H9 (cell line): ENCODE data around the gene CWC27. TPM values are rescaled to one million over a fixed set of nuclear protein-coding genes. Genes with fewer than 3 reads are reported as not detected.

Source experiments
- DNase-seq: peaks from one replicate; pipeline ENCODE4 v3.0.0-alpha.2; 2017
- H2AFZ ChIP-seq: one replicate; pipeline ENCODE4 v1.6.1; 2013; ENCODE audit warnings: mild to moderate bottlenecking, low read length, control low read depth, moderate library complexity
- H2AK5ac ChIP-seq: 2 replicates; pipeline ENCODE4 v1.6.1; 2013; ENCODE audit warnings: low read length, control low read depth, mixed read lengths; ENCODE audit not compliant: insufficient read length
- H2BK120ac ChIP-seq: one replicate; pipeline ENCODE4 v1.6.1; 2013; ENCODE audit warnings: low read depth, mild to moderate bottlenecking, low read length, control low read depth, inconsistent platforms; ENCODE audit not compliant: poor library complexity, severe bottlenecking
- H2BK12ac ChIP-seq: 2 replicates; pipeline ENCODE4 v1.6.1; 2013; ENCODE audit warnings: low read length, control low read depth, mixed read lengths, low read depth; ENCODE audit not compliant: insufficient read length
- H2BK15ac ChIP-seq: 2 replicates; pipeline ENCODE4 v1.6.1; 2013; ENCODE audit warnings: low read depth, low read length, control low read depth
- H2BK20ac ChIP-seq: one replicate; pipeline ENCODE4 v1.6.1; 2013; ENCODE audit warnings: low read depth, mild to moderate bottlenecking, low read length, control low read depth, inconsistent platforms; ENCODE audit not compliant: poor library complexity, severe bottlenecking
- H2BK5ac ChIP-seq: 2 replicates; pipeline ENCODE4 v1.6.1; 2013; ENCODE audit warnings: low read length, control low read depth, mixed read lengths; ENCODE audit not compliant: insufficient read length
- H3K14ac ChIP-seq: 2 replicates; pipeline ENCODE4 v1.6.1; 2013; ENCODE audit warnings: low read length, control low read depth; ENCODE audit not compliant: insufficient read depth
- H3K18ac ChIP-seq: 2 replicates; pipeline ENCODE4 v1.6.1; 2013; ENCODE audit warnings: low read depth, mild to moderate bottlenecking, mixed read lengths, low read length, control low read depth; ENCODE audit not compliant: insufficient read length
- H3K23ac ChIP-seq: 2 replicates; pipeline ENCODE4 v1.6.1; 2013; ENCODE audit warnings: low read length, control low read depth, mixed read lengths, low read depth; ENCODE audit not compliant: insufficient read length
- H3K23me2 ChIP-seq: 2 replicates; pipeline ENCODE4 v1.6.1; 2013; ENCODE audit warnings: low read depth, mild to moderate bottlenecking, mixed read lengths, low read length, control low read depth; ENCODE audit not compliant: insufficient read length, poor library complexity, severe bottlenecking
- H3K27ac ChIP-seq: 2 replicates; pipeline ENCODE4 v1.5.1; 2013; ENCODE audit warnings: low read length, control low read depth, mixed read lengths, low read depth; ENCODE audit not compliant: insufficient read length
- H3K27me3 ChIP-seq: 2 replicates; pipeline ENCODE4 v1.6.1; 2013; ENCODE audit warnings: low read length, control low read depth, inconsistent platforms; ENCODE audit not compliant: insufficient read depth
- H3K4ac ChIP-seq: 2 replicates; pipeline ENCODE4 v1.6.1; 2013; ENCODE audit warnings: low read depth, mild to moderate bottlenecking, control low read depth, inconsistent platforms, low read length, moderate library complexity
- H3K4me1 ChIP-seq: 2 replicates; pipeline ENCODE4 v1.6.1; 2013; ENCODE audit warnings: low read length, control low read depth, inconsistent platforms; ENCODE audit not compliant: insufficient read depth
- H3K4me2 ChIP-seq: 2 replicates; pipeline ENCODE4 v1.6.1; 2013; ENCODE audit warnings: low read length, control low read depth, mixed read lengths; ENCODE audit not compliant: insufficient read length, insufficient read depth
- H3K56ac ChIP-seq: 2 replicates; pipeline ENCODE4 v1.6.1; 2013; ENCODE audit warnings: low read depth, mild to moderate bottlenecking, mixed read lengths, low read length, control low read depth; ENCODE audit not compliant: insufficient read length
- H3K79me1 ChIP-seq: 2 replicates; pipeline ENCODE4 v1.6.1; 2013; ENCODE audit warnings: low read depth, mild to moderate bottlenecking, moderate library complexity, low read length, control low read depth, inconsistent platforms; ENCODE audit not compliant: insufficient read depth, poor library complexity, severe bottlenecking
- H3K79me2 ChIP-seq: 2 replicates; pipeline ENCODE4 v1.6.1; 2013; ENCODE audit warnings: low read length, control low read depth, inconsistent platforms; ENCODE audit not compliant: insufficient read depth
- H3K9ac ChIP-seq: 2 replicates; pipeline ENCODE4 v1.6.1; 2013; ENCODE audit warnings: low read length, control low read depth, mixed read lengths; ENCODE audit not compliant: insufficient read length; ENCODE audit errors: extremely low read depth
- H3K9me3 ChIP-seq: one replicate; pipeline ENCODE4 v1.6.1; 2013; ENCODE audit warnings: low read depth, low read length, inconsistent platforms; ENCODE audit not compliant: control insufficient read depth
- H3T11ph ChIP-seq: one replicate; pipeline ENCODE4 v1.6.1; 2013; ENCODE audit warnings: mild to moderate bottlenecking, low read length, control low read depth, inconsistent platforms
- H4K20me1 ChIP-seq: one replicate; pipeline ENCODE4 v1.6.1; 2013; ENCODE audit not compliant: control insufficient read depth, insufficient read length, insufficient read depth
- H4K5ac ChIP-seq: 2 replicates; pipeline ENCODE4 v1.6.1; 2013; ENCODE audit warnings: low read depth, mild to moderate bottlenecking, mixed read lengths, low read length, control low read depth; ENCODE audit not compliant: insufficient read length
- H4K8ac ChIP-seq: replicated peaks from 2 replicates; pipeline ENCODE4 v1.6.1; 2013; ENCODE audit warnings: low read length, control low read depth, mixed read lengths, low read depth; ENCODE audit not compliant: insufficient read length
- H4K91ac ChIP-seq: 2 replicates; pipeline ENCODE4 v1.6.1; 2013; ENCODE audit warnings: low read depth, mild to moderate bottlenecking, moderate library complexity, mixed read lengths, low read length, control low read depth; ENCODE audit not compliant: insufficient read length
- H3K27ac Mint-ChIP-seq, 3 experiments: 2 replicates in 2 of 3; 3 replicates in 1 of 3; pipeline ENCODE4 v1.8.0; 2020 to 2021; ENCODE audit warnings: mixed read lengths in 3 of 3, mild to moderate bottlenecking in 1 of 3, moderate library complexity in 1 of 3
- H3K27me3 Mint-ChIP-seq: 2 replicates; pipeline ENCODE4 v1.8.0; 2021; ENCODE audit warnings: low read depth, mild to moderate bottlenecking, moderate library complexity, mixed read lengths
- H3K36me3 Mint-ChIP-seq, 3 experiments: 2 replicates in 2 of 3; 3 replicates in 1 of 3; pipeline ENCODE4 v1.8.0; 2020 to 2021; ENCODE audit warnings: low read depth in 3 of 3, mixed read lengths in 3 of 3; ENCODE audit not compliant: insufficient read depth in 1 of 3
- H3K4me1 Mint-ChIP-seq, 2 experiments: 2 replicates each; pipeline ENCODE4 v1.8.0; 2020; ENCODE audit warnings: mixed read lengths in 2 of 2
- H3K4me3 Mint-ChIP-seq, 2 experiments: 2 replicates in 1 of 2; 3 replicates in 1 of 2; pipeline ENCODE4 v1.8.0; 2020 to 2021; ENCODE audit warnings: mild to moderate bottlenecking in 2 of 2, mixed read lengths in 2 of 2, moderate library complexity in 1 of 2
- H3K9me3 Mint-ChIP-seq, 2 experiments: 2 replicates in 1 of 2; 3 replicates in 1 of 2; pipeline ENCODE4 v1.8.0; 2020; ENCODE audit warnings: mild to moderate bottlenecking in 2 of 2, mixed read lengths in 2 of 2, moderate library complexity in 1 of 2
- WGBS: extraction: QIAGEN DNeasy Blood & Tissue Kit; methylation state at CpG from one replicate; pipeline ENCODE4 v1.1.7; 2013; ENCODE audit warnings: missing lambda C conversion rate, low lambda C conversion rate, mixed read lengths; ENCODE audit not compliant: insufficient read length; ENCODE audit errors: extremely low coverage; 5-methylcytosine and 5-hydroxymethylcytosine counted together
- total RNA-seq: library from RNA; stranded (reverse); gene quantifications from 2 replicates; pipeline ENCODE4 v1.2.1, GENCODE V29; 2021
- TF ChIP-seq, protein P1 (sequence below): fragments of 200-600 bp; sonication (generic); conservative IDR thresholded peaks from 3 replicates; pipeline ENCODE4 v1.8.0; 2021; ENCODE audit warnings: antibody characterized with exemption, mild to moderate bottlenecking

CWC27 gene
- total RNA-seq, 1 experiment from 2014 or later = 41.9 TPM

DNA sequence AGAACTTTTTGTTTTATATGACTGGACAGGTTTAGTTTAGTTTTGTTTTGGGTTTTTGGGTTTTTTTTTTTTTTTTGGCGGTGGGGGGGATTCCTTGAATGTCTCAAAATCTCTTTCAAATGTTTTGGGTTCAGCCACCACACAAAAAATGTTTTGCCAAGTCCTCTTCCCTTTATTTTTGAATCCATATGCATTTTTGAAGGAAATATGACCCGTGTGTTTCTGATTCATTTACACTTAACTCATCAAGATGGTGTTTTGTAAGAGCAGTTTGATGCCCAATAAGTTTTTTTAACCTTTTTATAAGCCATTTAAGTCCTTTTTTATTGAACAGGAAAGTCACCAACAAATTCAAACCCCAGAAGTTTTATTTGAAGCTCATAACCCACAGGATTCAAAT is 209.8 kb downstream of the CWC27 start:
- Histone ChIP-seq H2AFZ (no peak overlapping the region), H3K14ac (no peak overlapping the region), H2BK5ac (no peak overlapping the region), H3K23me2 (no peaks in the 10 kb centered on the region), H2BK15ac (no peak overlapping the region), H3K56ac (no peak overlapping the region), H3K18ac (no peak overlapping the region), H3K79me1 (no peaks in the 10 kb centered on the region), H2BK120ac (no peak overlapping the region), H3K27ac (no peak overlapping the region), H4K91ac (no peak overlapping the region), H3T11ph (no peak overlapping the region), H3K23ac (no peak overlapping the region), H3K79me2 (no peaks in the 10 kb centered on the region), H3K9me3 (no peaks in the 10 kb centered on the region), H3K4me2 (no peak overlapping the region), H4K5ac (no peak overlapping the region), H4K20me1 (no peaks in the 10 kb centered on the region), H3K9ac (no peak overlapping the region), H2BK12ac (no peak overlapping the region), H4K8ac (no peak overlapping the region), H2BK20ac (no peak overlapping the region), H3K4ac (no peak overlapping the region), H2AK5ac (no peak overlapping the region), H3K4me1 (no peaks in the 10 kb centered on the region), H3K27me3 (no peaks in the 10 kb centered on the region)
- TF ChIP-seq, protein P1, sequence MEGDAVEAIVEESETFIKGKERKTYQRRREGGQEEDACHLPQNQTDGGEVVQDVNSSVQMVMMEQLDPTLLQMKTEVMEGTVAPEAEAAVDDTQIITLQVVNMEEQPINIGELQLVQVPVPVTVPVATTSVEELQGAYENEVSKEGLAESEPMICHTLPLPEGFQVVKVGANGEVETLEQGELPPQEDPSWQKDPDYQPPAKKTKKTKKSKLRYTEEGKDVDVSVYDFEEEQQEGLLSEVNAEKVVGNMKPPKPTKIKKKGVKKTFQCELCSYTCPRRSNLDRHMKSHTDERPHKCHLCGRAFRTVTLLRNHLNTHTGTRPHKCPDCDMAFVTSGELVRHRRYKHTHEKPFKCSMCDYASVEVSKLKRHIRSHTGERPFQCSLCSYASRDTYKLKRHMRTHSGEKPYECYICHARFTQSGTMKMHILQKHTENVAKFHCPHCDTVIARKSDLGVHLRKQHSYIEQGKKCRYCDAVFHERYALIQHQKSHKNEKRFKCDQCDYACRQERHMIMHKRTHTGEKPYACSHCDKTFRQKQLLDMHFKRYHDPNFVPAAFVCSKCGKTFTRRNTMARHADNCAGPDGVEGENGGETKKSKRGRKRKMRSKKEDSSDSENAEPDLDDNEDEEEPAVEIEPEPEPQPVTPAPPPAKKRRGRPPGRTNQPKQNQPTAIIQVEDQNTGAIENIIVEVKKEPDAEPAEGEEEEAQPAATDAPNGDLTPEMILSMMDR = no peak
- Mint-ChIP-seq H3K9me3 (no peaks in the 10 kb centered on the region), H3K4me3 (no peak overlapping the region), H3K27me3 (no peaks in the 10 kb centered on the region), H3K27ac (no peak overlapping the region), H3K36me3 (peaks cover 4 to 14% (median 7%) of the 10 kb centered on the region in 3 experiments; a peak in 5 of 7 replicates), H3K4me1 (no peaks in the 10 kb centered on the region; a peak in 1 of 4 replicates)
- no CpG with 5 or more reads among the region's 2 CpGs for WGBS
- DNase-seq = no peak
